Mesenteric fat pad (tissue), 1 donor: ENCODE results near the gene PVALEF. TPM values are rescaled to one million over a fixed set of nuclear protein-coding genes. Genes with fewer than 3 reads are reported as not detected.

Source experiments
- DNase-seq: peaks from one replicate; pipeline ENCODE4 v3.0.0-alpha.2; 2020; ENCODE audit warnings: low spot score
- total RNA-seq: library from RNA; stranded (reverse); fragmentation: NEBNext Ultra II Directional; extraction: Animal tissue kit (Norgen Biotek cat#: 25700); gene quantifications from one replicate; pipeline ENCODE4 v1.2.1, GENCODE V29; 2021
- donor health status: DM: yes; HTN: yes; CAD: no.

PVALEF gene
- total RNA-seq, 1 donor from 2014 or later, result not detected

- no peak for DNase-seq
These were observed 15.8 kb downstream of the PVALEF start for GRCh38 chr17:81180836-81181810.

- DNase-seq, result no peak
These were observed 16.5 kb downstream of the PVALEF start for GRCh38 chr17:81181811-81182185.

GRCh38 chr17:81182596-81182995, 17.3 kb downstream of the PVALEF start:
- no peak for DNase-seq

GRCh38 chr17:81183316-81183715, 18.0 kb downstream of the PVALEF start:
- no peak for DNase-seq

GRCh38 chr17:81183807-81184206, 18.5 kb downstream of the PVALEF start:
- no peak for DNase-seq

GRCh38 chr17:81184555-81184954, 19.2 kb downstream of the PVALEF start:
- DNase-seq, result no peak

GRCh38 chr17:81186203-81186602, 20.9 kb downstream of the PVALEF start:
- no peak for DNase-seq

GRCh38 chr17:81187120-81187519, 21.8 kb downstream of the PVALEF start:
- DNase-seq, result no peak

GRCh38 chr17:81187586-81188490, 22.5 kb downstream of the PVALEF start:
- no peak for DNase-seq

GRCh38 chr17:81188491-81188840, 23.2 kb downstream of the PVALEF start:
- no peak for DNase-seq

- no peak for DNase-seq
These were observed 23.7 kb downstream of the PVALEF start for GRCh38 chr17:81189016-81189415.

GRCh38 chr17:81189670-81190530, 24.6 kb downstream of the PVALEF start:
- DNase-seq, result no peak

GRCh38 chr17:81190591-81190990, 25.3 kb downstream of the PVALEF start:
- no peak for DNase-seq

- DNase-seq, result no peak
These were observed 25.8 kb downstream of the PVALEF start for GRCh38 chr17:81191116-81191515.

GRCh38 chr17:81191646-81192045, 26.3 kb downstream of the PVALEF start:
- DNase-seq, result no peak

GRCh38 chr17:81192386-81193050, 27.2 kb downstream of the PVALEF start:
- no peak for DNase-seq

GRCh38 chr17:81193051-81193410, 27.7 kb downstream of the PVALEF start:
- no peak for DNase-seq

GRCh38 chr17:81193470-81194224, 28.3 kb downstream of the PVALEF start:
- no peak for DNase-seq

- no peak for DNase-seq
These were observed 29.0 kb downstream of the PVALEF start for GRCh38 chr17:81194225-81194760.
